ENCODE measurements around the gene OVOL1. TPM values are rescaled to one million over a fixed set of nuclear protein-coding genes. Genes with fewer than 3 reads are reported as not detected.

The OVOL1 gene
- total and polyA plus RNA-seq, 2 of the 8 experiments (the other 6 are each of a cell fraction or from before 2014, with no cell fraction given) = 2.6 to 3.4 TPM

- peaks cover 0 to 2% of the 10 kb centered on the region in 2 experiments; a peak in 1 of 4 replicates for H3K9me3 ChIP-seq (ENCODE audit: insufficient read depth in 2 of 2, low read depth in 1 of 2, low read length in 1 of 2)
- H4K20me1 ChIP-seq (replicated peaks in 1 of 2; ENCODE audit: control insufficient read depth in 1 of 2, insufficient read depth in 2 of 2, low read length in 2 of 2) = peaks cover 0 to 1% of the 10 kb centered on the region in 2 experiments
- H3K79me1 ChIP-seq (ENCODE audit: low read depth, low read length) = no peaks in the 10 kb centered on the region
- H3K4me3 ChIP-seq (ENCODE audit: extremely low read depth in 1 of 4, insufficient read depth in 2 of 4, low read depth in 3 of 4, low read length in 4 of 4) = no peak overlapping the region
- CTCF ChIA-PET (ENCODE audit: partially characterized antibody) = interaction anchor here (0.7 to 13.2 kb wide), 9 partner anchors 8 to 117 kb away, joined by 3 to 347 read pairs (median 6); partner anchors contain the start of genes AP5B1, FIBP and MUS81
- H4K8ac ChIP-seq (ENCODE audit: extremely low read depth, insufficient read depth, low read length) = no peak overlapping the region
- no peak overlapping the region for H3K27ac ChIP-seq (ENCODE audit: low read depth, low read length)
- no peak overlapping the region for H3K18ac ChIP-seq (ENCODE audit: extremely low read depth, low read length)
- H2BK15ac ChIP-seq (ENCODE audit: low read length) = no peak overlapping the region
- H3K27me3 ChIP-seq (replicated peaks in 1 of 4; ENCODE audit: control insufficient read depth in 3 of 4, extremely low read depth in 1 of 4, insufficient read depth in 3 of 4, low read length in 3 of 4) = no peaks in the 10 kb centered on the region
- no peak overlapping the region for H2BK20ac ChIP-seq (ENCODE audit: low read length)
- POLR2A ChIA-PET (ENCODE audit: partially characterized antibody) = no interaction called here
- no peak overlapping the region for H3K4me2 ChIP-seq (ENCODE audit: insufficient read depth in 1 of 2, low read depth in 2 of 2, low read length in 2 of 2)
- no peak overlapping the region for H3K23ac ChIP-seq (ENCODE audit: insufficient read length)
- no peak overlapping the region for H3K14ac ChIP-seq (ENCODE audit: insufficient read length)
- H3K36me3 ChIP-seq (ENCODE audit: control insufficient read depth in 2 of 4, insufficient read depth in 4 of 4, low read length in 3 of 4) = no peaks in the 10 kb centered on the region
- H3K9ac ChIP-seq (replicated peaks in 1 of 4; ENCODE audit: extremely low read depth in 1 of 4, low read depth in 3 of 4, low read length in 3 of 4) = no peak overlapping the region
- FAIRE-seq = no peak
- no peak overlapping the region for H2BK120ac ChIP-seq (replicated peaks; ENCODE audit: low read depth, low read length)
- H2AFZ ChIP-seq (ENCODE audit: low read length) = no peak overlapping the region
- no peak for DNase-seq (ENCODE audit: low read depth in 1 of 2, low spot score in 2 of 2)
- H2BK12ac ChIP-seq (ENCODE audit: low read depth, low read length) = no peak overlapping the region
- H3K4me1 ChIP-seq (replicated peaks in 1 of 4; ENCODE audit: control insufficient read depth in 3 of 4, insufficient read depth in 4 of 4, low read length in 3 of 4) = no peaks in the 10 kb centered on the region
- no peak overlapping the region for H2AK5ac ChIP-seq (ENCODE audit: low read depth, low read length)
- H3K56ac ChIP-seq (replicated peaks; ENCODE audit: insufficient read length, low read depth, low read length) = no peak overlapping the region
- no peak overlapping the region for H3K4ac ChIP-seq (replicated peaks; ENCODE audit: insufficient read length, low read depth, low read length)
- no peak overlapping the region for H4K5ac ChIP-seq (ENCODE audit: insufficient read length, low read depth, low read length)
- no peak overlapping the region for H4K91ac ChIP-seq (replicated peaks; ENCODE audit: insufficient read length, low read length)
- H3K23me2 ChIP-seq (ENCODE audit: low read depth, low read length) = no peaks in the 10 kb centered on the region
- no peaks in the 10 kb centered on the region; a peak in 1 of 4 replicates for H3K79me2 ChIP-seq (ENCODE audit: control insufficient read depth in 1 of 2, insufficient read depth in 2 of 2, low read length in 2 of 2)
- 83% methylated on average over 6 of the region's 6 CpGs; no CpG with 5 or more reads in 1 of the 2 experiments for WGBS, 2 experiments (ENCODE audit: extremely low coverage in 1 of 2, insufficient coverage in 1 of 2, insufficient read length in 1 of 2, insufficient replicate concordance in 2 of 2, low coverage in 1 of 2, low lambda C conversion rate in 2 of 2, missing lambda C conversion rate in 1 of 2)
- H2BK5ac ChIP-seq (ENCODE audit: low read depth, low read length) = no peak overlapping the region
- TF ChIP-seq E2F6 (IDR thresholded peaks at IDR 0.05) (no peak), JUND (IDR thresholded peaks at IDR 0.05; ENCODE audit: low read length) (no peak), RAD21 (IDR thresholded peaks at IDR 0.05 in 1 of 2, conservative IDR thresholded peaks at IDR 0.05 in 1 of 2; ENCODE audit: low read depth in 2 of 2, low read length in 2 of 2) (no peak), POU5F1 (IDR thresholded peaks at IDR 0.05; ENCODE audit: low read depth, low read length) (no peak), CBX5 (IDR thresholded peaks at IDR 0.05; ENCODE audit: low read depth, low read length) (no peak), ASH2L (IDR thresholded peaks at IDR 0.05; ENCODE audit: low read length) (no peak), USF2 (IDR thresholded peaks at IDR 0.05; ENCODE audit: low read length) (no peak), SUZ12 (IDR thresholded peaks at IDR 0.05; ENCODE audit: low read length) (no peak), RFX5 (IDR thresholded peaks at IDR 0.05; ENCODE audit: borderline replicate concordance, low read depth, low read length) (no peak), MAX (IDR thresholded peaks at IDR 0.05) (no peak), GABPA (IDR thresholded peaks at IDR 0.05; ENCODE audit: borderline replicate concordance, insufficient read depth, low read length) (no peak), TEAD4 (IDR thresholded peaks at IDR 0.05; ENCODE audit: low read depth, low read length) (no peak)
These were observed 15.2 kb upstream of the OVOL1 start for GRCh38 chr11:65771589-65772112.
